Endothelial cell of umbilical vein (primary cell): ENCODE data around the gene C14orf119.

Experiments
- EZH2 ChIP-seq: IDR thresholded peaks from 2 replicates; pipeline ENCODE4 v1.6.1; 2012; ENCODE audit warnings: borderline replicate concordance, low read depth, mild to moderate bottlenecking, moderate library complexity, low read length, inconsistent platforms; ENCODE audit not compliant: severe bottlenecking
- FOS ChIP-seq: IDR thresholded peaks from 2 replicates; pipeline ENCODE4 v1.6.1; 2011; ENCODE audit warnings: mild to moderate bottlenecking, low read length, moderate library complexity, borderline replicate concordance; ENCODE audit not compliant: insufficient read depth
- JUN ChIP-seq: IDR thresholded peaks from 2 replicates; pipeline ENCODE4 v1.6.1; 2011; ENCODE audit warnings: borderline replicate concordance, low read depth; ENCODE audit not compliant: insufficient read length, insufficient read depth
- POLR2A ChIP-seq: IDR thresholded peaks from 2 replicates; pipeline ENCODE4 v1.6.1; 2012; ENCODE audit warnings: low read depth, mild to moderate bottlenecking, control low read depth, low read length
- POLR2AphosphoS5 ChIP-seq: IDR thresholded peaks from 2 replicates; pipeline ENCODE4 v1.6.1; 2012; ENCODE audit warnings: low read depth, mild to moderate bottlenecking, control low read depth, low read length, moderate library complexity; ENCODE audit not compliant: insufficient read depth
- TF ChIP-seq, protein P1 (sequence below), 2 donors: IDR thresholded peaks; 1 replicate in 1 of 2; 2 replicates in 1 of 2; pipeline ENCODE4 v1.5.1; 2011; ENCODE audit warnings: low read length in 2 of 2, mild to moderate bottlenecking in 2 of 2, moderate library complexity in 2 of 2, control low read depth in 1 of 2, inconsistent platforms in 1 of 2, low read depth in 1 of 2; ENCODE audit not compliant: insufficient read depth in 1 of 2; ENCODE audit errors: extremely low read depth in 1 of 2
- TF ChIP-seq, protein P2 (sequence below): IDR thresholded peaks from 2 replicates; pipeline ENCODE4 v1.6.1; 2011; ENCODE audit not compliant: insufficient read depth, insufficient read length

DNA sequence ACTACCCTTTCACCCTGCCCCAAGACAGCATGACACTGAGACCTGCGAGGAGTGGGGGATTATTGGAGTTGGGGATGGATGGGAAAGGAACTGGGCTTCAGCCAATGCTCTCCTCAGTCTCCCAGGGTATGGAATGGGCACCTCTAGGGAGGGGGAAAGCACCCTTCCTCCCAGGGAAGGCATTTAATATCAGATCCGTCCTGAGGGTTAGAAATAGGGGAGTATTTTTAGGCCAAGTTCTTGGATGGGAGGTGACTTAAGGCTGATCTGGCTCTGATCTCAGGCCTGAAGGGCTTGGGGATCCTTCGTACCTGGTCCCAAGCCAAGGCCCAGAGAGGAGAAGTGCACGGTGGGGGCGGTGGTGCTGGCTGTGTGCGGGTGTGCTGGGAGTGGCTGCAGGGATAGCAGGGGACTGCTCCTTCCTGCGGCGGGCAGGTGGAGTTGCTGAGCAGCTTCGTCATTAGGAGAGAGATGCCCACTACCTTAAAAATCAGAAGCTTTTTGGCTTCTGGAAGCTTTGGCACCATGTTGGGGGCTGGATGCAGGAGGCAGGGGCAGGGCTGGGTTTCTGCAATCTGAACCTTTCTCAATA is 30.7 kb downstream of the C14orf119 start:
- TF ChIP-seq POLR2AphosphoS5: no peak
- TF ChIP-seq, protein P1, sequence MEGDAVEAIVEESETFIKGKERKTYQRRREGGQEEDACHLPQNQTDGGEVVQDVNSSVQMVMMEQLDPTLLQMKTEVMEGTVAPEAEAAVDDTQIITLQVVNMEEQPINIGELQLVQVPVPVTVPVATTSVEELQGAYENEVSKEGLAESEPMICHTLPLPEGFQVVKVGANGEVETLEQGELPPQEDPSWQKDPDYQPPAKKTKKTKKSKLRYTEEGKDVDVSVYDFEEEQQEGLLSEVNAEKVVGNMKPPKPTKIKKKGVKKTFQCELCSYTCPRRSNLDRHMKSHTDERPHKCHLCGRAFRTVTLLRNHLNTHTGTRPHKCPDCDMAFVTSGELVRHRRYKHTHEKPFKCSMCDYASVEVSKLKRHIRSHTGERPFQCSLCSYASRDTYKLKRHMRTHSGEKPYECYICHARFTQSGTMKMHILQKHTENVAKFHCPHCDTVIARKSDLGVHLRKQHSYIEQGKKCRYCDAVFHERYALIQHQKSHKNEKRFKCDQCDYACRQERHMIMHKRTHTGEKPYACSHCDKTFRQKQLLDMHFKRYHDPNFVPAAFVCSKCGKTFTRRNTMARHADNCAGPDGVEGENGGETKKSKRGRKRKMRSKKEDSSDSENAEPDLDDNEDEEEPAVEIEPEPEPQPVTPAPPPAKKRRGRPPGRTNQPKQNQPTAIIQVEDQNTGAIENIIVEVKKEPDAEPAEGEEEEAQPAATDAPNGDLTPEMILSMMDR (IDR thresholded peaks at IDR 0.05; ENCODE audit: extremely low read depth in 1 of 2, insufficient read depth in 1 of 2, low read depth in 1 of 2, low read length in 2 of 2): no peak
- TF ChIP-seq EZH2: no peak
- no peak for TF ChIP-seq POLR2A
- TF ChIP-seq, protein P2, sequence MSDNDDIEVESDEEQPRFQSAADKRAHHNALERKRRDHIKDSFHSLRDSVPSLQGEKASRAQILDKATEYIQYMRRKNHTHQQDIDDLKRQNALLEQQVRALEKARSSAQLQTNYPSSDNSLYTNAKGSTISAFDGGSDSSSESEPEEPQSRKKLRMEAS: no peak
- no peak for TF ChIP-seq JUN
- no peak for TF ChIP-seq FOS
